ENCODE measurements around the gene CHRNA5.

The CHRNA5 gene

DNA sequence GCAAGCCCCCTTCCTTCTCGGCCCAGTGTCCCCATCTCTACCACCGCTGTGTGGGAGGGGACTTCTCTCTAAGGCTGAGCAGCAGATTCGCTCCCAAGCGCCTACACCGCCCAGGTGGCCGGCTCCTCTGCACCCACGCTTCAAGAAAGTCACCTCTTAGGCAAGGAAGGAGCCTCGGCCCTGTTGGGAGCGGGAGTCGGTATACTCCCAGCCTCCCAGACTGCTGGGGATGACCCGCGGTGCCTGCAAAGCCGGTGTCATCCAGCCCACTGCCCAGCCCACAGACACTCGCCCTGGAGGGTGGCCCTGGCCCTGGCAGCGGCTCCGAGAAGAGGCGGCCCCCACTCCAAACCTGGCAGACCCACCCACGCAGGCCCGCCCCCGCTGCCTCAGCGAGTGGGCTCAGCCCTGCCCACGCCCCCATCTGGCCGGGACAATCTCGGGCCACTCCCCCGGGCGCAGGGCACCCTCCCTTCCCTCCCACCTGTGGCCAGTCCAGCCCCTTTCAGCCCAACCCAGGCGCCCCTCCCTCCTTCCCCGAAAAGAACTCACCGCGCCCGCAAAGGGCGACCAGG, 75.3 kb downstream of the CHRNA5 start:
- TF ChIP-seq EZH2phosphoT487 (IDR thresholded peaks at IDR 0.05; ENCODE audit: low read depth) = no peak
- TF ChIP-seq CTCF (IDR thresholded peaks at IDR 0.05; ENCODE audit: low read depth, low read length) = no peak
- Histone ChIP-seq H2AFZ (ENCODE audit: low read depth, low read length) (no peak overlapping the region), H3K9ac (ENCODE audit: low read length) (no peak overlapping the region), H3K27ac (ENCODE audit: low read length) (no peak overlapping the region), H3K9me3 (ENCODE audit: insufficient read depth, low read length) (no peaks in the 10 kb centered on the region), H3K27me3 (ENCODE audit: low read depth, low read length) (no peaks in the 10 kb centered on the region), H3K4me1 (ENCODE audit: low read length) (peaks cover 8% of the 10 kb centered on the region; the same call in 1 of the 2 replicates), H3K79me2 (ENCODE audit: low read length) (no peaks in the 10 kb centered on the region), H3K4me3 (ENCODE audit: low read length) (no peak overlapping the region), H3K36me3 (replicated peaks; ENCODE audit: low read depth, low read length) (no peaks in the 10 kb centered on the region), H4K20me1 (ENCODE audit: insufficient read depth, low read length) (no peaks in the 10 kb centered on the region), H3K4me2 (ENCODE audit: low read length) (no peak overlapping the region)

GRCh38 chr15:78641102-78641748, 75.9 kb downstream of the CHRNA5 start, which contains the start of gene CHRNB4:
Gene CHRNB4, minus strand, starts transcription at chr15:78641210. Its CDS starts 77 bp downstream, at chr15:78641133.
- Histone ChIP-seq H3K79me2 (ENCODE audit: low read length) (no peaks in the 10 kb centered on the region), H3K36me3 (replicated peaks; ENCODE audit: low read depth, low read length) (no peaks in the 10 kb centered on the region), H3K4me2 (ENCODE audit: low read length) (no peak within 1 kb of the TSS), H3K9ac (ENCODE audit: low read length) (no peak within 1 kb of the TSS), H2AFZ (ENCODE audit: low read depth, low read length) (no peak within 1 kb of the TSS), H4K20me1 (ENCODE audit: insufficient read depth, low read length) (no peaks in the 10 kb centered on the region), H3K27me3 (ENCODE audit: low read depth, low read length) (no peaks in the 10 kb centered on the region), H3K27ac (ENCODE audit: low read length) (no peak within 1 kb of the TSS), H3K4me3 (ENCODE audit: low read length) (no peak within 1 kb of the TSS), H3K4me1 (ENCODE audit: low read length) (peaks cover 8% of the 10 kb centered on the region; the same call in 1 of the 2 replicates), H3K9me3 (ENCODE audit: insufficient read depth, low read length) (no peaks in the 10 kb centered on the region)
- TF ChIP-seq EZH2phosphoT487 (IDR thresholded peaks at IDR 0.05; ENCODE audit: low read depth) (no peak), CTCF (IDR thresholded peaks at IDR 0.05; ENCODE audit: low read depth, low read length) (no peak)

DNA sequence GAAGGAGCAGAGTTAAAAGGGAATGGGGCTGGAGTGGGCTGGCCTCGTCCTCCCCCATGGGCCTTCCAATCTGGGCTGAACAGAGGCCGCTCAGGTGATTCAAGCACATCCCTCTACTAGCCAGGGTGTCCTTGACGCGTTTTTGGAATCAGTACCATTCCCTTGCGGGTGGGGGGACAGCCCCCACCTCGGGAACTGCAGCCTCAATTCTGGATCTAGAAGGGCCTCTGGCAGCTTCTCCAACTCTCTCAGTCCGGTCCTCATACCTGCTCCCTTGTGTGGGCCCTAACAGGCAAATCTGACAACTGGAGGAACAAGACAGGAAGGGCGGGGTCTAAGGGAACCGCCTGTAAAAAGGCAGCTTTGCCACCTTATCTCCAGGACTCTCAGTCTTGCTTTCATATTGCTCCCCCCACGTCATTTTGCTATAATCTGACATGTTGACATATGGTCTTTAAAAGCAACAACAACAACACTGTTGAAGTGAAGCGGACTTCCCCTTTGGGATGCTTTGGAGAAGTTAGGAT, 76.5 kb downstream of the CHRNA5 start:
- Histone ChIP-seq H3K4me3 (ENCODE audit: low read length) (no peak overlapping the region), H3K9ac (ENCODE audit: low read length) (no peak overlapping the region)

DNA sequence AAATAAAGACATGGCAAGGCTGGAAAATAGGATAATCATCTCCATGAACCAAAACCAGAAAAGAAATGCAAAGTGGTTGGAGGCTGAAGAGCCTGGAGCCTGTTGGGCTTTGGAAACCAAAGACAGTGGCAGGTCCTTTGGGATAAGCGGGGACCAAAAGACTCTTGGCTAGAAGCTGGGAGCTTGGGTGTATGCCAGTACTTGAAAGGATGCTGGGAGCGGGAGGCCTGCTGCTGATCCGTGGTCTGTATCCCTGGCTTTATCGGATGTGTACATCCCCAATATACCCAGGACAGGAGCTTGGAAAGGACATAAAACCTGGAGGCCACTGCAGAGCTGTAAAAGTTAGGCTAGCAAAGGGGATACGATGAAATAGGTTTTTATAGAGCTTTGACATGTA, 77.0 kb downstream of the CHRNA5 start:
- H3K27me3 ChIP-seq (ENCODE audit: low read depth, low read length) = no peaks in the 10 kb centered on the region
- no peaks in the 10 kb centered on the region for H3K4me1 ChIP-seq (ENCODE audit: low read length)
- TF ChIP-seq EZH2phosphoT487 (IDR thresholded peaks at IDR 0.05; ENCODE audit: low read depth) = no peak
- no peak for TF ChIP-seq CTCF (IDR thresholded peaks at IDR 0.05; ENCODE audit: low read depth, low read length)
- H3K4me2 ChIP-seq (ENCODE audit: low read length) = no peak overlapping the region
- no peaks in the 10 kb centered on the region for H4K20me1 ChIP-seq (ENCODE audit: insufficient read depth, low read length)
- no peak overlapping the region for H2AFZ ChIP-seq (ENCODE audit: low read depth, low read length)
- no peak overlapping the region for H3K4me3 ChIP-seq (ENCODE audit: low read length)
- H3K9ac ChIP-seq (ENCODE audit: low read length) = no peak overlapping the region
- no peaks in the 10 kb centered on the region for H3K36me3 ChIP-seq (replicated peaks; ENCODE audit: low read depth, low read length)
- no peak overlapping the region for H3K27ac ChIP-seq (ENCODE audit: low read length)
- H3K9me3 ChIP-seq (ENCODE audit: insufficient read depth, low read length) = no peaks in the 10 kb centered on the region
- H3K79me2 ChIP-seq (ENCODE audit: low read length) = no peaks in the 10 kb centered on the region

More for the DNA sequence above, 76.5 kb downstream of the CHRNA5 start:
- Histone ChIP-seq H3K27ac (ENCODE audit: low read length) (no peak overlapping the region), H3K4me2 (ENCODE audit: low read length) (no peak overlapping the region), H3K36me3 (replicated peaks; ENCODE audit: low read depth, low read length) (no peaks in the 10 kb centered on the region), H4K20me1 (ENCODE audit: insufficient read depth, low read length) (no peaks in the 10 kb centered on the region), H3K4me1 (ENCODE audit: low read length) (peaks cover 3% of the 10 kb centered on the region; the same call in 1 of the 2 replicates), H3K27me3 (ENCODE audit: low read depth, low read length) (no peaks in the 10 kb centered on the region), H3K9me3 (ENCODE audit: insufficient read depth, low read length) (no peaks in the 10 kb centered on the region), H2AFZ (ENCODE audit: low read depth, low read length) (no peak overlapping the region), H3K79me2 (ENCODE audit: low read length) (no peaks in the 10 kb centered on the region)
- no peak for TF ChIP-seq EZH2phosphoT487 (IDR thresholded peaks at IDR 0.05; ENCODE audit: low read depth)
